ENCODE results near the gene SENP3.

Gene SENP3

GRCh38 chr17:7611635-7612293 is 50.0 kb downstream of the SENP3 start:
- FAIRE-seq = no peak

GRCh38 chr17:7612294-7612640 is 50.5 kb downstream of the SENP3 start:
- FAIRE-seq = no peak

GRCh38 chr17:7613769-7614424 is 52.2 kb downstream of the SENP3 start:
- FAIRE-seq = no peak

- peak; percentile 97 for FAIRE-seq
These were observed 52.9 kb downstream of the SENP3 start, which contains the start of gene FXR2 for GRCh38 chr17:7614425-7615264. TSS of gene FXR2 (minus strand) at chr17:7614897. CDS start at chr17:7614532, 365 bp downstream.

GRCh38 chr17:7615265-7615747 is 53.6 kb downstream of the SENP3 start:
- no peak for FAIRE-seq

- FAIRE-seq = no peak
These were observed 56.9 kb downstream of the SENP3 start for GRCh38 chr17:7618608-7619007.

- no peak for FAIRE-seq
These were observed 59.1 kb downstream of the SENP3 start for GRCh38 chr17:7620835-7621234.
